PC-3 (cell line): ENCODE results near the gene MYL12B. TPM values are rescaled to one million over a fixed set of nuclear protein-coding genes. Genes with fewer than 3 reads are reported as not detected.

Experiments
- ATAC-seq: fragments of 200-7000 bp; cut with Tn5 transposase; 2 replicates; pipeline ENCODE4 v1.9.1; 2020; ENCODE audit warnings: mild to moderate bottlenecking, moderate library complexity
- BruUV-seq: library from RNA; stranded (reverse); fragments of 400-500 nt; replicated peaks from 2 replicates; lab custom pipeline; 2021; lab: Mats Ljungman, UMichigan
- CTCF ChIA-PET: fragments of 300-600 bp; sonication (Branson Sonifier 250); formaldehyde crosslinking; loops from one replicate; lab custom pipeline; 2022; ENCODE audit warnings: antibody characterized with exemption; lab: Charles Lee
- POLR2A ChIA-PET: fragments of 300-600 bp; sonication (Branson Sonifier 250); formaldehyde crosslinking; loops from one replicate; lab custom pipeline; 2022; ENCODE audit warnings: antibody characterized with exemption; ENCODE audit not compliant: unreplicated experiment; lab: Charles Lee
- DNase-seq: peaks from one replicate; pipeline ENCODE4 v3.0.0-alpha.2; 2015
- H2AFZ ChIP-seq: fragments of 300-600 bp; sonication (generic); 2 replicates; pipeline ENCODE4 v1.6.0; 2016; ENCODE audit warnings: antibody characterized with exemption, low read length
- H3F3A ChIP-seq: fragments of 300-600 bp; sonication (generic); one replicate; pipeline ENCODE4 v1.6.0; 2017; ENCODE audit warnings: antibody characterized with exemption, low read length, control low read depth, mild to moderate bottlenecking; ENCODE audit not compliant: unreplicated experiment
- H3K27ac ChIP-seq: fragments of 300-600 bp; sonication (generic); 2 replicates; pipeline ENCODE4 v1.5.1; 2016; ENCODE audit warnings: mild to moderate bottlenecking, low read length
- H3K27me3 ChIP-seq: fragments of 300-600 bp; sonication (generic); 2 replicates; pipeline ENCODE4 v1.6.1; 2016; ENCODE audit warnings: low read length, mixed read lengths
- H3K36me3 ChIP-seq: fragments of 300-600 bp; sonication (generic); 2 replicates; pipeline ENCODE4 v1.6.1; 2016; ENCODE audit warnings: low read depth, mixed run types, low read length, mixed read lengths
- H3K4me1 ChIP-seq: fragments of 300-600 bp; sonication (generic); 2 replicates; pipeline ENCODE4 v1.5.1; 2016; ENCODE audit warnings: low read length; ENCODE audit not compliant: insufficient read depth
- H3K4me2 ChIP-seq: fragments of 300-600 bp; sonication (generic); 2 replicates; pipeline ENCODE4 v1.6.0; 2016; ENCODE audit warnings: low read length
- H3K4me3 ChIP-seq: fragments of 300-600 bp; sonication (generic); 2 replicates; pipeline ENCODE4 v1.5.1; 2016; ENCODE audit warnings: mild to moderate bottlenecking, low read length, mixed read lengths
- H3K79me2 ChIP-seq: fragments of 300-600 bp; sonication (generic); 2 replicates; pipeline ENCODE4 v1.6.1; 2017; ENCODE audit warnings: low read length, mixed read lengths
- H3K9ac ChIP-seq: fragments of 300-600 bp; sonication (generic); 2 replicates; pipeline ENCODE4 v1.6.0; 2016; ENCODE audit warnings: mild to moderate bottlenecking, low read length
- H3K9me2 ChIP-seq: fragments of 300-600 bp; sonication (generic); replicated peaks from 2 replicates; pipeline ENCODE4 v1.6.1; 2016; ENCODE audit warnings: mixed run types, low read length, mixed read lengths
- H3K9me3 ChIP-seq: fragments of 300-600 bp; sonication (generic); 2 replicates; pipeline ENCODE4 v1.6.1; 2016; ENCODE audit warnings: low read length, mixed read lengths
- H4K20me1 ChIP-seq: fragments of 300-600 bp; sonication (generic); 2 replicates; pipeline ENCODE4 v1.6.1; 2016; ENCODE audit warnings: low read length, mixed read lengths
- EZH2 ChIP-seq: fragments of 300-600 bp; sonication (generic); IDR thresholded peaks from one replicate; pipeline ENCODE4 v1.6.1; 2017; ENCODE audit warnings: antibody characterized with exemption, mild to moderate bottlenecking, low read length; ENCODE audit not compliant: unreplicated experiment
- EZH2phosphoT487 ChIP-seq: fragments of 300-600 bp; sonication (generic); IDR thresholded peaks from 2 replicates; pipeline ENCODE4 v1.6.1; 2018; ENCODE audit warnings: mild to moderate bottlenecking, antibody characterized with exemption, low read length, borderline replicate concordance
- intact Hi-C: fragments of 100-400 bp; cut with micrococcal nuclease; formaldehyde crosslinking; loops from 2 replicates; pipeline ENCODE4 v1.9.0; 2023
- total RNA-seq: library from RNA; depleted of rRNA; stranded (reverse); fragments of >200 nt; gene quantifications from 2 replicates; pipeline ENCODE4 v1.2.3, GENCODE V29; 2014
- TF ChIP-seq, protein P1 (sequence below): fragments of 300-600 bp; sonication (generic); conservative IDR thresholded peaks from 2 replicates; pipeline ENCODE4 v1.5.1; 2017; ENCODE audit warnings: antibody characterized with exemption, low read depth, mild to moderate bottlenecking, low read length

MYL12B gene
- total RNA-seq, 1 experiment from 2014 or later = 308 TPM

GRCh38 chr18:3265564-3266033 lies 3.7 kb downstream of the MYL12B start:
- ChIA-PET POLR2A (interaction anchor here (0.5 to 0.7 kb wide), 3 partner anchors 8 to 608 kb away, joined by 4 to 6 read pairs (median 5); no protein-coding TSS in a partner anchor), CTCF (no interaction called here)
- DNase-seq (peak; percentile 60), ATAC-seq (no peak)
- peaks cover 49% of the 10 kb centered on the region for H3K4me1 ChIP-seq
- no peaks in the 10 kb centered on the region for H3F3A ChIP-seq
- H3K27ac ChIP-seq = no peak overlapping the region
- H3K4me2 ChIP-seq = peak overlapping the region; percentile 86
- H2AFZ ChIP-seq = no peak overlapping the region
- H3K36me3 ChIP-seq = no peaks in the 10 kb centered on the region
- TF ChIP-seq EZH2 = no peak
- TF ChIP-seq, protein P1, sequence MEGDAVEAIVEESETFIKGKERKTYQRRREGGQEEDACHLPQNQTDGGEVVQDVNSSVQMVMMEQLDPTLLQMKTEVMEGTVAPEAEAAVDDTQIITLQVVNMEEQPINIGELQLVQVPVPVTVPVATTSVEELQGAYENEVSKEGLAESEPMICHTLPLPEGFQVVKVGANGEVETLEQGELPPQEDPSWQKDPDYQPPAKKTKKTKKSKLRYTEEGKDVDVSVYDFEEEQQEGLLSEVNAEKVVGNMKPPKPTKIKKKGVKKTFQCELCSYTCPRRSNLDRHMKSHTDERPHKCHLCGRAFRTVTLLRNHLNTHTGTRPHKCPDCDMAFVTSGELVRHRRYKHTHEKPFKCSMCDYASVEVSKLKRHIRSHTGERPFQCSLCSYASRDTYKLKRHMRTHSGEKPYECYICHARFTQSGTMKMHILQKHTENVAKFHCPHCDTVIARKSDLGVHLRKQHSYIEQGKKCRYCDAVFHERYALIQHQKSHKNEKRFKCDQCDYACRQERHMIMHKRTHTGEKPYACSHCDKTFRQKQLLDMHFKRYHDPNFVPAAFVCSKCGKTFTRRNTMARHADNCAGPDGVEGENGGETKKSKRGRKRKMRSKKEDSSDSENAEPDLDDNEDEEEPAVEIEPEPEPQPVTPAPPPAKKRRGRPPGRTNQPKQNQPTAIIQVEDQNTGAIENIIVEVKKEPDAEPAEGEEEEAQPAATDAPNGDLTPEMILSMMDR = no peak
- no peak for TF ChIP-seq EZH2phosphoT487
- no peaks in the 10 kb centered on the region for H3K9me2 ChIP-seq
- no peak overlapping the region for H3K9ac ChIP-seq
- H3K79me2 ChIP-seq = peaks cover 94% of the 10 kb centered on the region
- peaks cover 77% of the 10 kb centered on the region for H4K20me1 ChIP-seq
- H3K9me3 ChIP-seq = no peaks in the 10 kb centered on the region
- intact Hi-C loops = no loop called here
- H3K27me3 ChIP-seq = no peaks in the 10 kb centered on the region
- BruUV-seq = no TSS peak
- H3K4me3 ChIP-seq = peak overlapping the region; percentile 86; the same call in 1 of the 2 replicates

GRCh38 chr18:3266062-3266608 lies 4.2 kb downstream of the MYL12B start:
- peaks cover 82% of the 10 kb centered on the region for H4K20me1 ChIP-seq
- H3K4me1 ChIP-seq = peaks cover 46% of the 10 kb centered on the region
- BruUV-seq = no TSS peak
- ATAC-seq (no peak), DNase-seq (no peak)
- H3F3A ChIP-seq = no peaks in the 10 kb centered on the region
- H3K27ac ChIP-seq = no peak overlapping the region
- H3K27me3 ChIP-seq = no peaks in the 10 kb centered on the region
- no peaks in the 10 kb centered on the region for H3K9me2 ChIP-seq
- no peak overlapping the region for H2AFZ ChIP-seq
- H3K79me2 ChIP-seq = peaks cover 94% of the 10 kb centered on the region
- H3K36me3 ChIP-seq = no peaks in the 10 kb centered on the region
- CTCF ChIA-PET = no interaction called here
- POLR2A ChIA-PET = interaction anchor here (0.5 kb wide), 1 partner anchor 608 kb away, joined by 4 read pairs; no protein-coding TSS in a partner anchor
- TF ChIP-seq, protein P1 = no peak
- no peak for TF ChIP-seq EZH2phosphoT487
- TF ChIP-seq EZH2 = no peak
- H3K4me3 ChIP-seq = no peak overlapping the region
- no peak overlapping the region for H3K9ac ChIP-seq
- intact Hi-C loops = no loop called here
- H3K9me3 ChIP-seq = no peaks in the 10 kb centered on the region
- H3K4me2 ChIP-seq = peak overlapping the region; percentile 86; the same call in 1 of the 2 replicates

GRCh38 chr18:3268306-3268705 lies 6.4 kb downstream of the MYL12B start:
- TF ChIP-seq EZH2phosphoT487 = no peak
- no peak for TF ChIP-seq EZH2
- no peak overlapping the region for H3K4me3 ChIP-seq
- no peaks in the 10 kb centered on the region for H3F3A ChIP-seq
- H3K27ac ChIP-seq = no peak overlapping the region
- peaks cover 100% of the 10 kb centered on the region for H3K79me2 ChIP-seq
- ChIA-PET CTCF (no interaction called here), POLR2A (no interaction called here)
- H4K20me1 ChIP-seq = peaks cover 88% of the 10 kb centered on the region
- no peaks in the 10 kb centered on the region for H3K27me3 ChIP-seq
- 0 out of 2 replicates have a peak overlapping the region, but pooled peaks have one; percentile 2 for H3K4me2 ChIP-seq
- ATAC-seq (0 out of 2 replicates have a peak, but pooled peaks have one; percentile 21), DNase-seq (no peak)
- H3K9me2 ChIP-seq = no peaks in the 10 kb centered on the region
- intact Hi-C loops = no loop called here
- no peak overlapping the region for H2AFZ ChIP-seq
- H3K9ac ChIP-seq = no peak overlapping the region
- H3K36me3 ChIP-seq = peaks cover 8% of the 10 kb centered on the region; the same call in 1 of the 2 replicates
- BruUV-seq = no TSS peak
- H3K4me1 ChIP-seq = peaks cover 46% of the 10 kb centered on the region
- H3K9me3 ChIP-seq = no peaks in the 10 kb centered on the region
